GM23248 (cell line): ENCODE data around the gene TRPV3. TPM values are rescaled to one million over a fixed set of nuclear protein-coding genes. Genes with fewer than 3 reads are reported as not detected.

Experiments
- DNase-seq: peaks from one replicate; pipeline ENCODE4 v3.0.0-alpha.2; 2015
- H2AFZ ChIP-seq: fragments of 200-600 bp; sonication (generic); 2 replicates; pipeline ENCODE4 v1.6.1; 2016; ENCODE audit warnings: antibody characterized with exemption
- H3F3A ChIP-seq: fragments of 200-600 bp; sonication (generic); 2 replicates; pipeline ENCODE4 v1.6.1; 2016; ENCODE audit warnings: mild to moderate bottlenecking, antibody characterized with exemption, mixed run types; ENCODE audit not compliant: insufficient read depth
- H3K27ac ChIP-seq: fragments of 200-600 bp; sonication (generic); 2 replicates; pipeline ENCODE4 v1.5.1; 2016; ENCODE audit warnings: mild to moderate bottlenecking
- H3K27me3 ChIP-seq: fragments of 200-600 bp; sonication (generic); replicated peaks from 2 replicates; pipeline ENCODE4 v1.6.1; 2016; ENCODE audit warnings: mild to moderate bottlenecking; ENCODE audit not compliant: insufficient read depth
- H3K36me3 ChIP-seq: fragments of 200-600 bp; sonication (generic); 2 replicates; pipeline ENCODE4 v1.6.1; 2016; ENCODE audit warnings: low read depth, mild to moderate bottlenecking
- H3K4me1 ChIP-seq: fragments of 200-600 bp; sonication (generic); 2 replicates; pipeline ENCODE4 v1.6.1; 2016; ENCODE audit warnings: mild to moderate bottlenecking; ENCODE audit not compliant: insufficient read depth
- H3K4me2 ChIP-seq: fragments of 200-600 bp; sonication (generic); one replicate; pipeline ENCODE4 v1.6.1; 2016; ENCODE audit warnings: mild to moderate bottlenecking; ENCODE audit not compliant: unreplicated experiment
- H3K4me3 ChIP-seq: fragments of 200-600 bp; sonication (generic); 2 replicates; pipeline ENCODE4 v1.5.1; 2016; ENCODE audit warnings: mild to moderate bottlenecking
- H3K79me2 ChIP-seq: fragments of 200-600 bp; sonication (generic); 2 replicates; pipeline ENCODE4 v1.6.1; 2016; ENCODE audit warnings: mild to moderate bottlenecking; ENCODE audit not compliant: insufficient read depth
- H3K9ac ChIP-seq: fragments of 200-600 bp; sonication (generic); 2 replicates; pipeline ENCODE4 v1.6.1; 2016; ENCODE audit warnings: mild to moderate bottlenecking
- H3K9me2 ChIP-seq: fragments of 200-600 bp; sonication (generic); 2 replicates; pipeline ENCODE4 v1.6.1; 2016; ENCODE audit warnings: mixed run types, mild to moderate bottlenecking, moderate library complexity; ENCODE audit not compliant: insufficient read depth
- H3K9me3 ChIP-seq: fragments of 200-600 bp; sonication (generic); one replicate; pipeline ENCODE4 v1.6.1; 2017; ENCODE audit warnings: low read depth
- H4K20me1 ChIP-seq: fragments of 200-600 bp; sonication (generic); 2 replicates; pipeline ENCODE4 v1.6.0; 2016; ENCODE audit not compliant: insufficient read depth
- EZH2 ChIP-seq: fragments of 200-600 bp; sonication (generic); IDR thresholded peaks from 2 replicates; pipeline ENCODE4 v1.6.1; 2018; ENCODE audit warnings: antibody characterized with exemption, mild to moderate bottlenecking; ENCODE audit not compliant: insufficient read depth, poor library complexity, severe bottlenecking
- EZH2phosphoT487 ChIP-seq: fragments of 200-600 bp; sonication (generic); IDR thresholded peaks from 2 replicates; pipeline ENCODE4 v1.6.1; 2018; ENCODE audit warnings: antibody characterized with exemption, moderate library complexity, mild to moderate bottlenecking, low read depth; ENCODE audit not compliant: insufficient read depth
- WGBS, 2 experiments: methylation state at CpG; one replicate each; pipeline ENCODE4 v1.1.6; 2015 to 2017; ENCODE audit warnings: low lambda C conversion rate in 2 of 2, low coverage in 1 of 2; ENCODE audit errors: missing lambda C conversion rate in 2 of 2; 5-methylcytosine and 5-hydroxymethylcytosine counted together
- in situ Hi-C: fragments of 300-500 bp; cut with MboI; formaldehyde crosslinking; loops from 2 replicates; pipeline ENCODE4 v1.15.0; 2020
- polyA plus RNA-seq: library from polyadenylated mRNA; unstranded; fragments of >200 nt; fragmentation: Nextera tagmentation; extraction: Ambion mirVana; gene quantifications from 2 replicates; pipeline ENCODE4 v1.2.1, GENCODE V29; 2016
- total RNA-seq: library from RNA; depleted of rRNA; stranded (reverse); fragments of >200 nt; shearing (Covaris generic); gene quantifications from 2 replicates; pipeline ENCODE4 v1.2.3, GENCODE V29; 2014

The TRPV3 gene
- total and polyA plus RNA-seq, 2 experiments from 2014 or later, result 0.41 to 1.1 TPM

GRCh38 chr17:3594051-3594800 is 36.6 kb upstream of the TRPV3 start:
- Histone ChIP-seq H3F3A (no peaks in the 10 kb centered on the region), H3K9ac (no peak overlapping the region), H3K27ac (no peak overlapping the region), H3K4me2 (no peak overlapping the region), H3K9me2 (no peaks in the 10 kb centered on the region), H3K4me1 (no peaks in the 10 kb centered on the region), H3K4me3 (no peak overlapping the region), H4K20me1 (no peaks in the 10 kb centered on the region), H3K27me3 (no peaks in the 10 kb centered on the region), H2AFZ (no peak overlapping the region), H3K36me3 (no peaks in the 10 kb centered on the region), H3K79me2 (no peaks in the 10 kb centered on the region), H3K9me3 (no peaks in the 10 kb centered on the region)
- no peak for TF ChIP-seq EZH2
- no peak for TF ChIP-seq EZH2phosphoT487
- 82 to 83% methylated on average over 11 of the region's 11 CpGs for WGBS, 2 experiments
- DNase-seq, result no peak
- in situ Hi-C loops, result no loop called here

GRCh38 chr17:3593384-3593783 is 35.8 kb upstream of the TRPV3 start:
- H3K4me1 ChIP-seq, result no peaks in the 10 kb centered on the region
- H2AFZ ChIP-seq, result no peak overlapping the region
- no peaks in the 10 kb centered on the region for H3K36me3 ChIP-seq
- no peak for DNase-seq
- H3K9ac ChIP-seq, result no peak overlapping the region
- H3K4me3 ChIP-seq, result no peak overlapping the region
- no peaks in the 10 kb centered on the region for H3K9me3 ChIP-seq
- H3K4me2 ChIP-seq, result no peak overlapping the region
- H4K20me1 ChIP-seq, result no peaks in the 10 kb centered on the region
- in situ Hi-C loops, result no loop called here
- no peaks in the 10 kb centered on the region for H3K27me3 ChIP-seq
- TF ChIP-seq EZH2, result no peak
- TF ChIP-seq EZH2phosphoT487, result no peak
- H3F3A ChIP-seq, result no peaks in the 10 kb centered on the region
- H3K27ac ChIP-seq, result no peak overlapping the region
- H3K79me2 ChIP-seq, result no peaks in the 10 kb centered on the region
- 87 to 93% methylated on average over 5 of the region's 5 CpGs for WGBS, 2 experiments
- H3K9me2 ChIP-seq, result no peaks in the 10 kb centered on the region

GRCh38 chr17:3592216-3592860 is 34.7 kb upstream of the TRPV3 start:
- WGBS, 2 experiments, result 89 to 90% methylated on average over 13 to 15 of the region's 15 CpGs
- Histone ChIP-seq H2AFZ (no peak overlapping the region), H4K20me1 (no peaks in the 10 kb centered on the region), H3K36me3 (no peaks in the 10 kb centered on the region), H3K79me2 (no peaks in the 10 kb centered on the region), H3K4me2 (no peak overlapping the region), H3K27me3 (no peaks in the 10 kb centered on the region), H3K4me1 (no peaks in the 10 kb centered on the region), H3K27ac (no peak overlapping the region), H3K9me3 (no peaks in the 10 kb centered on the region), H3K9ac (no peak overlapping the region), H3F3A (no peaks in the 10 kb centered on the region), H3K4me3 (no peak overlapping the region), H3K9me2 (no peaks in the 10 kb centered on the region)
- TF ChIP-seq EZH2, result no peak
- TF ChIP-seq EZH2phosphoT487, result no peak
- DNase-seq, result no peak
- in situ Hi-C loops, result no loop called here

- Histone ChIP-seq H3K9ac (no peak overlapping the region), H3K4me2 (no peak overlapping the region)
- DNase-seq, result no peak
These were observed 33.2 kb upstream of the TRPV3 start for GRCh38 chr17:3590768-3591167.

More at GRCh38 chr17:3590768-3591167, 33.2 kb upstream of the TRPV3 start:
- Histone ChIP-seq H3F3A (no peaks in the 10 kb centered on the region), H2AFZ (no peak overlapping the region), H3K79me2 (no peaks in the 10 kb centered on the region), H3K36me3 (no peaks in the 10 kb centered on the region), H3K27ac (no peak overlapping the region), H4K20me1 (no peaks in the 10 kb centered on the region), H3K9me3 (no peaks in the 10 kb centered on the region), H3K27me3 (no peaks in the 10 kb centered on the region), H3K9me2 (no peaks in the 10 kb centered on the region), H3K4me3 (no peak overlapping the region), H3K4me1 (no peaks in the 10 kb centered on the region)
- TF ChIP-seq EZH2 (no peak), EZH2phosphoT487 (no peak)
- in situ Hi-C loops, result no loop called here
- WGBS, 2 experiments, result 93 to 95% methylated on average over 11 to 15 of the region's 15 CpGs
